Measurements from ENCODE around the gene CHD1.

CHD1 gene

GRCh38 chr5:98816582-98817222 is 112.1 kb downstream of the CHD1 start:
- Histone ChIP-seq H3K4me3 (ENCODE audit: low read length) (no peak overlapping the region), H3K4me1 (ENCODE audit: low read length) (no peaks in the 10 kb centered on the region), H3K27ac (ENCODE audit: low read length) (no peak overlapping the region), H3K9me2 (replicated peaks; ENCODE audit: insufficient read depth, low read length) (no peaks in the 10 kb centered on the region), H3K9ac (ENCODE audit: low read length) (no peak overlapping the region), H3K9me3 (replicated peaks; ENCODE audit: insufficient read depth, low read length) (no peaks in the 10 kb centered on the region), H4K20me1 (ENCODE audit: insufficient read depth, low read length) (no peaks in the 10 kb centered on the region), H2AFZ (ENCODE audit: low read length) (no peak overlapping the region), H3F3A (ENCODE audit: insufficient read depth, low read length) (no peaks in the 10 kb centered on the region), H3K79me2 (ENCODE audit: low read length) (no peaks in the 10 kb centered on the region), H3K36me3 (replicated peaks; ENCODE audit: insufficient read depth, low read length) (no peaks in the 10 kb centered on the region), H3K27me3 (replicated peaks; ENCODE audit: insufficient read depth, low read length) (no peaks in the 10 kb centered on the region), H3K4me2 (ENCODE audit: low read depth, low read length) (no peak overlapping the region)
- DNase-seq, result no peak
- no peak for TF ChIP-seq EZH2phosphoT487 (IDR thresholded peaks at IDR 0.05; ENCODE audit: low read length)
- no peak for TF ChIP-seq CTCF (IDR thresholded peaks at IDR 0.05; ENCODE audit: low read length)

- no peak overlapping the region for H2AFZ ChIP-seq (ENCODE audit: low read length)
- no peak overlapping the region for H3K27ac ChIP-seq (ENCODE audit: low read length)
- no peak for DNase-seq
- H3K4me1 ChIP-seq (ENCODE audit: low read length), result no peaks in the 10 kb centered on the region
- H4K20me1 ChIP-seq (ENCODE audit: insufficient read depth, low read length), result no peaks in the 10 kb centered on the region
- no peaks in the 10 kb centered on the region for H3K27me3 ChIP-seq (replicated peaks; ENCODE audit: insufficient read depth, low read length)
- H3K36me3 ChIP-seq (replicated peaks; ENCODE audit: insufficient read depth, low read length), result no peaks in the 10 kb centered on the region
- H3K9me2 ChIP-seq (replicated peaks; ENCODE audit: insufficient read depth, low read length), result no peaks in the 10 kb centered on the region
- no peak for TF ChIP-seq EZH2 (optimal IDR thresholded peaks at IDR 0.05; ENCODE audit: low read depth, low read length)
- no peak for TF ChIP-seq CTCF (IDR thresholded peaks at IDR 0.05; ENCODE audit: low read length)
- no peak for TF ChIP-seq EZH2phosphoT487 (IDR thresholded peaks at IDR 0.05; ENCODE audit: low read length)
- no peaks in the 10 kb centered on the region for H3F3A ChIP-seq (ENCODE audit: insufficient read depth, low read length)
- no peaks in the 10 kb centered on the region for H3K79me2 ChIP-seq (ENCODE audit: low read length)
- no peaks in the 10 kb centered on the region for H3K9me3 ChIP-seq (replicated peaks; ENCODE audit: insufficient read depth, low read length)
- no peak overlapping the region for H3K4me2 ChIP-seq (ENCODE audit: low read depth, low read length)
- H3K9ac ChIP-seq (ENCODE audit: low read length), result no peak overlapping the region
- no peak overlapping the region for H3K4me3 ChIP-seq (ENCODE audit: low read length)
Observed at GRCh38 chr5:98813755-98814154, 115.1 kb downstream of the CHD1 start.

- H3K9me3 ChIP-seq (replicated peaks; ENCODE audit: insufficient read depth, low read length), result no peaks in the 10 kb centered on the region
Observed at GRCh38 chr5:98810206-98810605, 118.6 kb downstream of the CHD1 start.

More at GRCh38 chr5:98810206-98810605, 118.6 kb downstream of the CHD1 start:
- Histone ChIP-seq H2AFZ (ENCODE audit: low read length) (no peak overlapping the region), H3K4me1 (ENCODE audit: low read length) (no peaks in the 10 kb centered on the region), H3K27ac (ENCODE audit: low read length) (no peak overlapping the region), H3K27me3 (replicated peaks; ENCODE audit: insufficient read depth, low read length) (no peaks in the 10 kb centered on the region), H3K9me2 (replicated peaks; ENCODE audit: insufficient read depth, low read length) (no peaks in the 10 kb centered on the region), H3K36me3 (replicated peaks; ENCODE audit: insufficient read depth, low read length) (no peaks in the 10 kb centered on the region), H3K9ac (ENCODE audit: low read length) (no peak overlapping the region), H4K20me1 (ENCODE audit: insufficient read depth, low read length) (no peaks in the 10 kb centered on the region), H3K79me2 (ENCODE audit: low read length) (no peaks in the 10 kb centered on the region), H3K4me3 (ENCODE audit: low read length) (no peak overlapping the region), H3F3A (ENCODE audit: insufficient read depth, low read length) (no peaks in the 10 kb centered on the region), H3K4me2 (ENCODE audit: low read depth, low read length) (no peak overlapping the region)
- no peak for TF ChIP-seq CTCF (IDR thresholded peaks at IDR 0.05; ENCODE audit: low read length)
- no peak for TF ChIP-seq EZH2 (optimal IDR thresholded peaks at IDR 0.05; ENCODE audit: low read depth, low read length)
- no peak for TF ChIP-seq EZH2phosphoT487 (IDR thresholded peaks at IDR 0.05; ENCODE audit: low read length)
- no peak for DNase-seq

Measured in MM.1S (cell line).